MCF 10A (cell line): Measurements from ENCODE around the gene RICTOR. TPM values are rescaled to one million over a fixed set of nuclear protein-coding genes. Genes with fewer than 3 reads are reported as not detected.

Experiments used
- BruUV-seq: library from RNA; stranded (reverse); fragments of 400-500 nt; replicated peaks from 2 replicates; lab custom pipeline; 2021; lab: Mats Ljungman, UMichigan
- CTCF ChIA-PET: fragments of 300-600 bp; sonication (Branson Sonifier 250); formaldehyde crosslinking; extraction: SDS; loops from one replicate; lab custom pipeline; 2021; ENCODE audit warnings: antibody characterized with exemption, inconsistent platforms; lab: Yijun Ruan, JAX
- POLR2A ChIA-PET: fragments of 300-600, 350-650 bp; sonication (Branson Sonifier 250); formaldehyde crosslinking; extraction: SDS; loops from one replicate; lab custom pipeline; 2020; ENCODE audit warnings: antibody characterized with exemption, inconsistent platforms; lab: Yijun Ruan, JAX
- DNase-seq: peaks from one replicate; pipeline ENCODE4 v3.0.0-alpha.2; 2018; ENCODE audit not compliant: unreplicated experiment
- H3K27ac Mint-ChIP-seq: one replicate; pipeline ENCODE4 v1.8.0; 2022; ENCODE audit warnings: mild to moderate bottlenecking, low read depth, mixed read lengths; ENCODE audit not compliant: unreplicated experiment
- H3K27me3 Mint-ChIP-seq: one replicate; pipeline ENCODE4 v1.8.0; 2022; ENCODE audit warnings: mixed read lengths; ENCODE audit not compliant: insufficient read depth, unreplicated experiment
- H3K36me3 Mint-ChIP-seq: one replicate; pipeline ENCODE4 v1.8.0; 2022; ENCODE audit warnings: mild to moderate bottlenecking, moderate library complexity, mixed read lengths; ENCODE audit not compliant: insufficient read depth, unreplicated experiment
- H3K4me1 Mint-ChIP-seq: one replicate; pipeline ENCODE4 v1.8.0; 2022; ENCODE audit warnings: mixed read lengths; ENCODE audit not compliant: insufficient read depth, unreplicated experiment
- H3K4me3 Mint-ChIP-seq: one replicate; pipeline ENCODE4 v1.8.0; 2022; ENCODE audit warnings: mild to moderate bottlenecking, moderate library complexity, mixed read lengths; ENCODE audit not compliant: unreplicated experiment
- H3K9me3 Mint-ChIP-seq: one replicate; pipeline ENCODE4 v1.8.0; 2022; ENCODE audit warnings: mixed read lengths; ENCODE audit not compliant: unreplicated experiment
- CTCF ChIP-seq: fragments of 200-600 bp; IDR thresholded peaks from one replicate; pipeline ENCODE4 v1.8.0; 2022; ENCODE audit warnings: antibody characterized with exemption, mild to moderate bottlenecking; ENCODE audit not compliant: unreplicated experiment
- intact Hi-C: fragments of 100-400 bp; cut with micrococcal nuclease; formaldehyde crosslinking; loops from 2 replicates; pipeline ENCODE4 v1.14.1; 2022
- total RNA-seq: library from RNA; stranded (reverse); gene quantifications from 2 replicates; pipeline ENCODE4 v1.2.3, GENCODE V29; 2022

The RICTOR gene
- total RNA-seq, 1 experiment from 2014 or later = 25.7 TPM

GRCh38 chr5:38913714-38914113 lies 160.5 kb downstream of the RICTOR start:
- Mint-ChIP-seq H3K27ac (no peak overlapping the region), H3K4me3 (no peak overlapping the region), H3K9me3 (no peaks in the 10 kb centered on the region), H3K27me3 (no peaks in the 10 kb centered on the region), H3K36me3 (peaks cover 41% of the 10 kb centered on the region), H3K4me1 (no peaks in the 10 kb centered on the region)
- TF ChIP-seq CTCF = no peak
- intact Hi-C loops = no loop called here
- no TSS peak for BruUV-seq
- POLR2A ChIA-PET = interaction anchor here (0.8 kb wide), 1 partner anchor 490 kb away, joined by 3 read pairs; no protein-coding TSS in a partner anchor
- DNase-seq = no peak
- CTCF ChIA-PET = interaction anchor here (0.6 to 1.0 kb wide), 2 partner anchors 43 to 105 kb away, joined by 3 read pairs; no protein-coding TSS in a partner anchor

- no peaks in the 10 kb centered on the region for H3K4me1 Mint-ChIP-seq
- no peak for DNase-seq
- intact Hi-C loops = no loop called here
- ChIA-PET POLR2A (interaction anchor here (0.8 to 0.9 kb wide), 2 partner anchors 56 to 67 kb away, joined by 3 read pairs; no protein-coding TSS in a partner anchor), CTCF (interaction anchor here (1.2 kb wide), 2 partner anchors 12 to 492 kb away, joined by 3 to 4 read pairs; no protein-coding TSS in a partner anchor)
- H3K27me3 Mint-ChIP-seq = no peaks in the 10 kb centered on the region
- no peaks in the 10 kb centered on the region for H3K9me3 Mint-ChIP-seq
- peaks cover 41% of the 10 kb centered on the region for H3K36me3 Mint-ChIP-seq
- no peak overlapping the region for H3K4me3 Mint-ChIP-seq
- no peak for TF ChIP-seq CTCF
- no TSS peak for BruUV-seq
- H3K27ac Mint-ChIP-seq = no peak overlapping the region
Measured at GRCh38 chr5:38911933-38912332, 162.3 kb downstream of the RICTOR start.

- Mint-ChIP-seq H3K36me3 (peaks cover 69% of the 10 kb centered on the region), H3K4me3 (no peak overlapping the region), H3K9me3 (peaks cover 8% of the 10 kb centered on the region), H3K4me1 (no peaks in the 10 kb centered on the region), H3K27me3 (no peaks in the 10 kb centered on the region), H3K27ac (no peak overlapping the region)
- DNase-seq = no peak
- ChIA-PET CTCF (interaction anchor here (0.7 to 1.8 kb wide), 4 partner anchors 15 to 486 kb away, joined by 3 to 5 read pairs (median 4); no protein-coding TSS in a partner anchor), POLR2A (interaction anchor here (1.4 kb wide), 1 partner anchor 729 kb away, joined by 5 read pairs; no protein-coding TSS in a partner anchor)
- no peak for TF ChIP-seq CTCF
- BruUV-seq = no TSS peak
- intact Hi-C loops = no loop called here
Measured at GRCh38 chr5:38906503-38906902, 167.7 kb downstream of the RICTOR start.

- no TSS peak for BruUV-seq
- Mint-ChIP-seq H3K4me1 (no peaks in the 10 kb centered on the region), H3K9me3 (peaks cover 8% of the 10 kb centered on the region), H3K4me3 (no peak overlapping the region), H3K27me3 (no peaks in the 10 kb centered on the region), H3K27ac (no peak overlapping the region), H3K36me3 (peaks cover 74% of the 10 kb centered on the region)
- intact Hi-C loops = no loop called here
- no peak for TF ChIP-seq CTCF
- peak; percentile 16 for DNase-seq
- ChIA-PET CTCF (interaction anchor here (0.7 to 1.8 kb wide), 3 partner anchors 16 to 485 kb away, joined by 3 to 4 read pairs (median 3); no protein-coding TSS in a partner anchor), POLR2A (interaction anchor here (0.7 to 1.4 kb wide), 2 partner anchors 58 to 728 kb away, joined by 3 to 5 read pairs; no protein-coding TSS in a partner anchor)
Measured at GRCh38 chr5:38905516-38905915, 168.7 kb downstream of the RICTOR start.
